GM21390 (cell line): ENCODE measurements around the gene SEMA5B.

Experiments
- ATAC-seq: cut with Tn5 transposase; IDR thresholded peaks from one replicate; pipeline ENCODE4 v1.9.1; 2021; ENCODE audit not compliant: unreplicated experiment

The SEMA5B gene

DNA sequence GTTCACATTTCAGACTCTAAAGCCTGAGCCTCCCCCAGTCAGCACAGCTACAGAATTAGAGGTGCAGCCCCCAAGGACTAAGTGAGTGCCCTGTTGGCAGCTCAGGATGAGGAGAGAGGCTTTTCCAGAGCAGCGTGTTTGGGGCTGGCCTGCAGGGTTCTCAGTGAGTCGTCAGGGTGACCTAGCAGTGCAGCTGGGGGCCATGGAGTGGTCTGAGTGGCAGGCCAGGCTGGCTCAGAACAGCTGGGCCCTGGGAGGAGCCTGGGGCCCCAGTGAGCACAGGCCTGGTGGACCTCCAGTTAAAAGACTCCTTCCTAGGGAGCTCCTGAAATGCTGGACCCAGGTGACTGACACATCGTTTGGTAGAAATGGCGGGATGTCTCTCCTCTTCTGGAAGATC lies 124.4 kb downstream of the SEMA5B start:
- no peak for ATAC-seq

DNA sequence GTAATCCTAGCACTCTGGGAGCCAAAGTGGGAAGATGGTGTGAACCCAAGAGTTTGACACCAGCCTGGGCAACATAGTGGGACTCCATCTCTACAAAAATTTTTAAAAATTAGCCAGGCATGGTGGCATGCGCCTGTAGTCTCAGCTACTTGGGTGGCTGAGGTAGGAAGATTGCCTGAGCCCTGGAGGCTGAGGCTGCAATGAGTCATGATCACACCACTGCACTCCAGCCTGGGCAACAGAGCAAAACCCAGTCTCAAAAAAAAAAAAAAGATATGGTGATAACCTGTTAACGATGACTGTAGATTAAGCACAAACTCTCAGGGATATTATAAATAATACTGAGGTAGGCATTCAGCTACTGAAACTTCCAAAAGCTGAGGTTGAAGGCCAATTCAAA lies 125.2 kb downstream of the SEMA5B start:
- ATAC-seq: no peak

DNA sequence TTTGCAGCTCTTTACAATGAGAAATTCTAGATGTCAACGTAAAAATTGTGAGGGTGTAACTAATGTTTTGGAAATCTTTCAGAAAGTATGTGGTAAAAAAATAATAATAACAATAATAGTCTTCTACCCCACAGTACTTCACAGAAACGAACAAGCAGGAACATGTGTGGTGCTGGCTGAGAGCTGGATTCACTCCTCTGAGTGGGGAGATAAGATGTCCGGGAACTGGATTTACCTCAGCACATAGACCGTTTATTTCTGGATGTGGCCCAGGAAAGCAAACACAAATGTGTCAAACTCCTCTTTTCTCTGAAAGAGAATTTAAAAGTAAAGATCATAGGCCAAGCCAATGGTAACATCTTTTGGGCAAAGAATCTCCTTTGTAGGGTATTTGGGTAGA lies 129.3 kb downstream of the SEMA5B start:
- no peak for ATAC-seq

DNA sequence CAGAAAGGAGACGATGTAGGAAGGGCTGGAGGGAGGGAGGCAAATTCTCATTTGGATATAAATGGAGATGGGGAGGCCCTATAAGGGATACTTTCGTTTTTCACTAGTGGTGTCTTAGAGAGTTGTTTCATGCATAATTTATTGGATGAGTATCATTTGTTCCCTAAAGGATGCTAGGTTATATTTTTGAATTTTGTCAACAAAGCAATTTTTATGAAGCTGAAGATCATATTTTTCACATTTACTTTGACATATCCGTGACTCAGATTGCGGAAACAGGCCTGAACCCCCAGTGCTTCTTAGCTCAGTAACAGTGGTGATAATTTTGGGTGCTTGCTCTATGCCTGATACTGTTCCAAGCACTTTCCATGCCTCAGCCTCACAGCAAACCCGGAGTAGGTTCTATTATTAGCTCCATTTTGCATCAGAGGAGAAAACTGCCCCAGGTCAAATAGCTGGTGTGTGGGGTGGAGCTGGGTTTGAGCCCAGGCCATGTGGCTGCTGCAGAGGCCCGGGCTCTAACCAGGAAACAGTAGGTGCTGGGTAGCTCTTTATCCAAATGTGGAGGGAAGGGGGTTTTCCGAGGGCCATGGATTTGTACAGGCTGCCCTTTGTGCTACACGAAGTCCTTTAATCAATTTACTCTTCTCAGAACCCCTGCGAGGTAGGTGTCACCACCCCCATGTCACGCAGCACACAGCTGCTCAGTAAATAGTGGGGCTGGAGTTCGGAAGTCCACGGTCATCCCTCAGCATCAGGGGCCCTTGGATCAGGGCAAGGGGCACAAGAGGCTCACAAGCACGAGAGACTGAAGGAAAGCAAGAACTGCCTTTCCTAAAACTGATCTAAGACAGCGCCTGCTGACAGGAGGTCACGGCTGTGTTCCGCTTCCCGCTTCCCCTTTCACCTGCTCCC lies 133.6 kb downstream of the SEMA5B start:
- ATAC-seq: no peak

DNA sequence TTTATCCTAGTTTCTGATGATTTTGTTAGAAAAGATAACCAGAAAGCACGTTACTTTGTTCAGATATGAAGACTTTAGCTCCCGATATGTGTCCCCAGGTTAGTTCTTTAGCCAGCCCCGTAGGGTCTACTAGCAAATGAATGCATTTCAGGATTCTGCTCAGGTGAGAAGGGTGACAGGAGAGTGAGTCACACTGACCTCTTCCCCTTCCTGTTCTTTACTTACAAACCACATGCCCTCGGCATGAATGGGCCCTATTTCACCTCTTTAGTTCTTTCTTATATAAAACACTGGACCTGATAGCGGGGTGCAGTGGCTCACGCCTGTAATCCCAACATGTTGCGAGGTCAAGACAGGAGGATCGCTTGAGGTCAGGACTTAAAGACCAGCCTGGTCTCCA lies 134.3 kb downstream of the SEMA5B start:
- ATAC-seq: peak; percentile 67

- ATAC-seq: no peak
These were observed 135.2 kb downstream of the SEMA5B start for GRCh38 chr3:122892118-122892960.

- no peak for ATAC-seq
These were observed 136.8 kb downstream of the SEMA5B start for GRCh38 chr3:122890720-122891220.

- ATAC-seq: peak; percentile 55
These were observed 137.4 kb downstream of the SEMA5B start for GRCh38 chr3:122890077-122890719.

GRCh38 chr3:122886946-122887345 lies 140.6 kb downstream of the SEMA5B start:
- no peak for ATAC-seq

GRCh38 chr3:122886251-122886650 lies 141.3 kb downstream of the SEMA5B start:
- no peak for ATAC-seq

DNA sequence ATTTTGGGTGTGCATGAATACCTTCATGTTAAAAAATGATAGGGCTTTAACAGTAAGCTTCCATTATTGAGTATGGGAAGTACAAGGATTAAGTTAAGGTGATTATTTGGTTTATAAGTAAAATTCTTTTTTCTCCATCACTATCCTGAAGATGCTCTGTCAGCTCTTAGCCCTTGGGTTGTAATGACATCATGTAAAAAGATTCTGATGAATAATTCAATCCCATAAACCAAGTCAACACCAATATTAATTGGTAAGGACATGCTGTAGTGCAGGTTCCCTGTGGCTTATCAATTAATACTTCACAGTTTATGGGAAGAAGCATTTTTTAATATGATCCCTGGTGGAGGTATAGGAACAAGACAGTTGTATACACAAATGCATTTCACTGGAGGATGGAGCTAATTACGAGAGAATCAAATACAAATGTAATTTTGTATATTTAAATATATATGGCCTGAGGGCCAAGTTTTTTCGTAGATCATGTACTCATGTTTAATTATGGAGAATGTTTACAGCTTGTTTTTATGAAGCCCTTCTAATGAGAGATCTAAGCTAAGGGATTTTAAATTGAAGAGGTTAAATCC lies 145.1 kb downstream of the SEMA5B start:
- ATAC-seq: no peak

- ATAC-seq: no peak
These were observed 146.9 kb downstream of the SEMA5B start for GRCh38 chr3:122880624-122881023.

DNA sequence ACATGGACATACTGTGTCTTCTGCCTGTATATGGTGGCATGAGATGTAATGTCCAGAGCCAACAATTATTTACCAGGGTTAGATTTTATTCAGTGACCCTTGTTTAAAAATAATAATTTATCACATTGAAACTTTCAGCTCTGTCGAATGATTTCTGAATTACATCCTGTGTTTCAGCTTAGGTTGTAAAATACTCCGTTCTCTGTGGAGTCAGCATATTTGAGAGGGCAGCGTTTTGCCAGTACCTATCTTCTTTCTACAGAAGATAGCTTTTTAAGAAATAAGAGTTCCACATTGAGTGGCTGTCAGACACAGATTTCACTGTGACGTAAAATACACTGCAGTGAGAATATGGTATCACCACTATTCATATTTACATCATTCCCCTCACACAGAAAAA lies 147.4 kb downstream of the SEMA5B start:
- no peak for ATAC-seq

- ATAC-seq: no peak
These were observed 151.9 kb downstream of the SEMA5B start for GRCh38 chr3:122875547-122876127.

DNA sequence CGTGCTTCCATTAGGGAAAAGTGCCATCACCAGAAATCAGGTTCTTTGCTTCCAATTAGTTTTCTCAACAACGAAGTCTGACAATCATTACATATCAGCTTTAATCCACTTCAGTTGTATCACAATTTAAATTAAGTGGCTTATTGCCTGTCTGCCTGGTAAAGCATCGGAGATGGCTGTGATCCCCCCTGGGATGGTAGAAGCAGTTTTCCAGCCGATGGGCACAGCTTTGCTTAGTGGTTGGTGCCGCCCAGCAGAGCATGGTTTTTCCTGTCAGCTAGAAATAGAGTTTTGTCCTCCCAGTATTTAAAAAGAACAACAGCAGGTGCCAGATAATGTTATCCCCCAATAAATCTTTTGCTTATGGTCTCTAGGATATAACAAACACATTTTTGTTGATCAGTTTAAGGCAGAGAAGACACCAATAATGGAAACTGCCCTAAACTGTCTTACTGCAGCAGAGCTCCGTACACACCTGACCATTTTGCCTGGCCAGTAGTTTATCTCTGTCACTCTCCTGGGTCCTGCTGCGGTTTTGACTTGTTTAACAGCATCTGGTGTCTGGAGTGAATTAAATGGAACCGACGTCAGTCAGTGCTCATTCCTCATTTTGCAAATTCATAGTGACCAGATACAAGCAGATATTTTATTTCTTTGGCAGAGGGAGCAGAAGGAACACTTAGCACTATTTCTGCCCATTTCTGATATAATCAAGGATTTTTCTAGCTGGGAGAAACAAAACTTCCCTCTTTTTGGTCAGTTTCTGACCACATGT lies 153.6 kb downstream of the SEMA5B start:
- no peak for ATAC-seq

DNA sequence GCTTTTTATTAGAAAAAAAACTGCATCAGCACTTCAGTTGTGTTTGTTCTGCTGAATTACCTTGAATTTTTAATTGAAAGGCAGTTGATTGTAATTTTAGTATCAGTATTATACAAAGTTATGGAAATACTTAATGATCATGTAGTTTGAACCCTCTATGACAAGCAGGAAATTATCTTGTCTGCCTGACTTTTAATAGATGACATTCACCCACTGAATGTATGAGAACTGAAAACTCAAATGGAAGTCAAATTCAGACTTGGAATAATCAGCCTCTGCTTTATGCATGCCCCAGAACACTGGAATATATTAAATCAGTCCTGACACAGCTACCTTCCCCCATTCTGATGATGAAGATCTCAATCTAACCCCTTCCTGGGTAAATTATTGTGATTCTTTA lies 159.2 kb downstream of the SEMA5B start:
- ATAC-seq: no peak

- ATAC-seq: no peak
These were observed 163.1 kb downstream of the SEMA5B start for GRCh38 chr3:122864498-122864897.

DNA sequence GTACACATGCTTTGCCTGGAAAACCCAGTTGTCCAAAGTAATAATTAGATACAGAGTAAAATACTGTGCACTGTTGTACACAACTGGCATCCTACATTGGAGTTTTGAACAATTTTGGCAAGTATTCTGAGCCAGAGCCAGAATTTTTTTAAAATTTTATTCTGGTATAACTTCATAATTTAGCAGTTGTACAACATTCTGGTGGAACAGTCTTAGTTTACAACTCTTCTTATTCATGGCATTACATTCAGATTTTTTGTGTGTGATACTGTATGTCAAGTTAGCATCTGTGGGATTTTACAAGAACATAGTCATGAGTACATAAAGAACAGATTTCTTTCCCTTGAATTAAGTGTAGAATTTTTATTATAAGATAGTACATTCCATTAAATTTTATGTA lies 165.2 kb downstream of the SEMA5B start:
- no peak for ATAC-seq
